Neural progenitor cell (in vitro differentiated cells): ENCODE data around the gene PLG. TPM values are rescaled to one million over a fixed set of nuclear protein-coding genes. Genes with fewer than 3 reads are reported as not detected.

Experiments
- DNase-seq: peaks from one replicate; pipeline ENCODE4 v3.0.0-alpha.2; 2016; ENCODE audit warnings: low spot score
- H2AFZ ChIP-seq: fragments of 200-600 bp; sonication (generic); replicated peaks from 2 replicates; pipeline ENCODE4 v1.6.1; 2016; ENCODE audit warnings: antibody characterized with exemption
- H3F3A ChIP-seq: fragments of 200-600 bp; sonication (generic); 2 replicates; pipeline ENCODE4 v1.6.1; 2016; ENCODE audit warnings: antibody characterized with exemption, low read depth
- H3K27ac ChIP-seq: fragments of 200-600 bp; sonication (generic); 2 replicates; pipeline ENCODE4 v1.5.1; 2016; ENCODE audit warnings: mild to moderate bottlenecking
- H3K27me3 ChIP-seq: fragments of 200-600 bp; sonication (generic); 2 replicates; pipeline ENCODE4 v1.6.1; 2016; ENCODE audit warnings: mild to moderate bottlenecking, moderate library complexity
- H3K36me3 ChIP-seq: fragments of 200-600 bp; sonication (generic); 2 replicates; pipeline ENCODE4 v1.5.1; 2016
- H3K4me1 ChIP-seq: fragments of 200-600 bp; sonication (generic); 2 replicates; pipeline ENCODE4 v1.6.1; 2016; ENCODE audit warnings: mixed run types
- H3K4me2 ChIP-seq: fragments of 200-600 bp; sonication (generic); 2 replicates; pipeline ENCODE4 v1.6.1; 2016
- H3K4me3 ChIP-seq: fragments of 200-600 bp; sonication (generic); 2 replicates; pipeline ENCODE4 v1.5.1; 2016
- H3K79me2 ChIP-seq: fragments of 200-600 bp; sonication (generic); 2 replicates; pipeline ENCODE4 v1.6.1; 2016; ENCODE audit warnings: low read depth
- H3K9ac ChIP-seq: fragments of 200-600 bp; sonication (generic); 2 replicates; pipeline ENCODE4 v1.6.1; 2016
- H3K9me3 ChIP-seq: fragments of 200-600 bp; sonication (generic); 2 replicates; pipeline ENCODE4 v1.5.1; 2016; ENCODE audit warnings: low read depth
- H4K20me1 ChIP-seq: fragments of 200-600 bp; sonication (generic); 2 replicates; pipeline ENCODE4 v1.6.1; 2016; ENCODE audit warnings: low read depth
- H3K27ac Mint-ChIP-seq: 3 replicates; pipeline ENCODE4 v1.8.0; 2021; ENCODE audit warnings: mixed read lengths
- H3K27me3 Mint-ChIP-seq: 2 replicates; pipeline ENCODE4 v1.8.0; 2022; ENCODE audit warnings: low read depth, mild to moderate bottlenecking, inconsistent platforms, moderate library complexity, mixed read lengths; ENCODE audit not compliant: insufficient read depth
- H3K36me3 Mint-ChIP-seq: 3 replicates; pipeline ENCODE4 v1.8.0; 2021; ENCODE audit warnings: mixed read lengths
- H3K4me1 Mint-ChIP-seq: 3 replicates; pipeline ENCODE4 v1.8.0; 2021; ENCODE audit warnings: mixed read lengths
- H3K4me3 Mint-ChIP-seq: 3 replicates; pipeline ENCODE4 v1.8.0; 2021; ENCODE audit warnings: mild to moderate bottlenecking, moderate library complexity, mixed read lengths
- H3K9me3 Mint-ChIP-seq: 3 replicates; pipeline ENCODE4 v1.8.0; 2020; ENCODE audit warnings: mixed read lengths
- EZH2 ChIP-seq: fragments of 200-600 bp; sonication (generic); IDR thresholded peaks from 2 replicates; pipeline ENCODE4 v1.6.1; 2017; ENCODE audit warnings: antibody characterized with exemption, mild to moderate bottlenecking, moderate library complexity
- EZH2phosphoT487 ChIP-seq: fragments of 200-600 bp; sonication (generic); IDR thresholded peaks from 2 replicates; pipeline ENCODE4 v1.6.1; 2017; ENCODE audit warnings: antibody characterized with exemption
- total RNA-seq: library from RNA; depleted of rRNA; stranded (reverse); fragments of >200 nt; gene quantifications from 2 replicates; pipeline ENCODE4 v1.2.3, GENCODE V29; 2015; ENCODE audit warnings: low replicate concordance
- TF ChIP-seq, protein P1 (sequence below): fragments of 200-600 bp; sonication (generic); IDR thresholded peaks from 2 replicates; pipeline ENCODE4 v1.5.1; 2017; ENCODE audit warnings: antibody characterized with exemption, mild to moderate bottlenecking

Gene PLG
- total RNA-seq, 1 donor from 2014 or later: not detected

DNA sequence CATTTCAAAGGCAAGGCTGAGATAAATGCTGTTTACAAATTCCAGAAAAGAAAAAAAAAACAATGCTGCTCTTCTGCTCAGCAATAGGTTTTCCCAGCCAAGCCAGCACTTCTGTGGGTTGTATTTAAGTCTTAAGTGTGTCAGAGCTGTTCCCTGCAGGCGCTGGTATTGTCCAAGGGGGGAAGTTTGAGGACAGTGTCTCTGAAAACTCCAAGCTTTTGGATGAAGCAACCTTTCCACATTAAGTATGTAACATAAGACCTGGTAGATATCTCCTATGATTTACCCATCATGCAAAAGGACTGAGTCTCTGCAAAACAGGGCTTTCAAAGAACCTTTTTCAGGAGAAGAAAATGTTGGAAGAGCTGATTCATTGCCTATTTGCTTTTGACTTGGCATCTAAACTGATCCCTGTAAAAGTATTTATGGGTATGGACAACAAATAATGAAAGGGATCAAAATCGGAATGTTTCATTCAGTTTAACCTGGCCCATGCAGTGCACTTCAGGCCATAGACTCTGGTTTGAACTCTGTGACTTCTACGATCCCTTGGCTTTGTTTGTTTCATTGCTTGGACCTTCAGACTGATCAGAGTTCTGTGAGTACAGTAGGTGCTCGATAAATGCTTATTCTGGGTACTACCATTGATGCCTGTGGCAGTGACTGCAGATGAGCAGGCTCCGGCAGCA is 16.1 kb upstream of the PLG start:
- H3K27ac Mint-ChIP-seq: no peak overlapping the region
- TF ChIP-seq EZH2phosphoT487 (no peak), EZH2 (no peak)
- TF ChIP-seq, protein P1, sequence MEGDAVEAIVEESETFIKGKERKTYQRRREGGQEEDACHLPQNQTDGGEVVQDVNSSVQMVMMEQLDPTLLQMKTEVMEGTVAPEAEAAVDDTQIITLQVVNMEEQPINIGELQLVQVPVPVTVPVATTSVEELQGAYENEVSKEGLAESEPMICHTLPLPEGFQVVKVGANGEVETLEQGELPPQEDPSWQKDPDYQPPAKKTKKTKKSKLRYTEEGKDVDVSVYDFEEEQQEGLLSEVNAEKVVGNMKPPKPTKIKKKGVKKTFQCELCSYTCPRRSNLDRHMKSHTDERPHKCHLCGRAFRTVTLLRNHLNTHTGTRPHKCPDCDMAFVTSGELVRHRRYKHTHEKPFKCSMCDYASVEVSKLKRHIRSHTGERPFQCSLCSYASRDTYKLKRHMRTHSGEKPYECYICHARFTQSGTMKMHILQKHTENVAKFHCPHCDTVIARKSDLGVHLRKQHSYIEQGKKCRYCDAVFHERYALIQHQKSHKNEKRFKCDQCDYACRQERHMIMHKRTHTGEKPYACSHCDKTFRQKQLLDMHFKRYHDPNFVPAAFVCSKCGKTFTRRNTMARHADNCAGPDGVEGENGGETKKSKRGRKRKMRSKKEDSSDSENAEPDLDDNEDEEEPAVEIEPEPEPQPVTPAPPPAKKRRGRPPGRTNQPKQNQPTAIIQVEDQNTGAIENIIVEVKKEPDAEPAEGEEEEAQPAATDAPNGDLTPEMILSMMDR: no peak
- Histone ChIP-seq H3K9me3 (no peaks in the 10 kb centered on the region), H3K4me1 (no peaks in the 10 kb centered on the region), H3K9ac (no peak overlapping the region), H3K4me2 (no peak overlapping the region), H2AFZ (peak overlapping the region; percentile 42), H4K20me1 (no peaks in the 10 kb centered on the region), H3K27me3 (no peaks in the 10 kb centered on the region), H3K4me3 (no peak overlapping the region), H3F3A (no peaks in the 10 kb centered on the region), H3K27ac (no peak overlapping the region), H3K36me3 (no peaks in the 10 kb centered on the region), H3K79me2 (no peaks in the 10 kb centered on the region)
- H3K4me3 Mint-ChIP-seq: no peak overlapping the region
- peaks cover 3% of the 10 kb centered on the region for H3K4me1 Mint-ChIP-seq
- peaks cover 4% of the 10 kb centered on the region for H3K27me3 Mint-ChIP-seq
- no peaks in the 10 kb centered on the region for H3K9me3 Mint-ChIP-seq
- DNase-seq: no peak
- no peaks in the 10 kb centered on the region for H3K36me3 Mint-ChIP-seq

DNA sequence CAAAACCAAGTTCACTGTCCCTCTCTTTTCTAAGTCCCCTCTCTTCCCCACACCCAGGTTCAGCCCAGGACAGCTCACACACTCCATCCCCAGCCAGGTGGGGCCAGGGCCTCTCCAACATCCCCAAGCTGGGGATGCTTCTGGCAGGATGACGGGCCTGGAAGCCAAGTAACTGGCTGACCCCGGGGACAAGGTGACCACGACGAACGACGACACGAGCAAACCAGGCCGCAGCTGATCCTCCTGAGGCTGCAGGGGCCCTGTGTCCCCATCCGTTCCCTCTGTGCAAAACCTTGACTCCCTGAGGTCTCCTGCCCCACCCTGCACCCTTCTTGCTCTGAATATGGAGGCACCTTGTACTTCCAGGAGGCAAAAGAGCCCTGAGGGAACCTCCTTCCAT is 11.6 kb upstream of the PLG start:
- H4K20me1 ChIP-seq: no peaks in the 10 kb centered on the region
- no peaks in the 10 kb centered on the region for H3K4me1 ChIP-seq
- H2AFZ ChIP-seq: no peak overlapping the region
- H3K27ac ChIP-seq: no peak overlapping the region
- H3K4me1 Mint-ChIP-seq: peaks cover 3% of the 10 kb centered on the region
- no peaks in the 10 kb centered on the region for H3K79me2 ChIP-seq
- H3K36me3 ChIP-seq: no peaks in the 10 kb centered on the region
- no peaks in the 10 kb centered on the region for H3K9me3 ChIP-seq
- no peak overlapping the region for H3K27ac Mint-ChIP-seq
- H3K9ac ChIP-seq: no peak overlapping the region
- H3K27me3 Mint-ChIP-seq: peaks cover 4% of the 10 kb centered on the region
- no peaks in the 10 kb centered on the region for H3K27me3 ChIP-seq
- no peaks in the 10 kb centered on the region for H3K36me3 Mint-ChIP-seq
- peaks cover 4% of the 10 kb centered on the region for H3K9me3 Mint-ChIP-seq
- H3K4me2 ChIP-seq: no peak overlapping the region
- no peak overlapping the region for H3K4me3 Mint-ChIP-seq
- DNase-seq: no peak
- TF ChIP-seq EZH2phosphoT487 (no peak), EZH2 (no peak)
- TF ChIP-seq, protein P1: no peak
- H3F3A ChIP-seq: no peaks in the 10 kb centered on the region
- H3K4me3 ChIP-seq: no peak overlapping the region

- H3K79me2 ChIP-seq: no peaks in the 10 kb centered on the region
- DNase-seq: no peak
- no peak overlapping the region for H3K27ac Mint-ChIP-seq
- H3K4me3 Mint-ChIP-seq: no peak overlapping the region
- H3K4me1 Mint-ChIP-seq: no peaks in the 10 kb centered on the region
- no peaks in the 10 kb centered on the region for H3K36me3 Mint-ChIP-seq
- no peaks in the 10 kb centered on the region for H3K27me3 ChIP-seq
- H3K4me2 ChIP-seq: no peak overlapping the region
- H4K20me1 ChIP-seq: no peaks in the 10 kb centered on the region
- H3F3A ChIP-seq: no peaks in the 10 kb centered on the region
- H3K36me3 ChIP-seq: no peaks in the 10 kb centered on the region
- H3K9ac ChIP-seq: no peak overlapping the region
- H3K27ac ChIP-seq: no peak overlapping the region
- TF ChIP-seq, protein P1: no peak
- TF ChIP-seq EZH2 (no peak), EZH2phosphoT487 (no peak)
- no peaks in the 10 kb centered on the region for H3K4me1 ChIP-seq
- H3K9me3 Mint-ChIP-seq: peaks cover 6% of the 10 kb centered on the region
- H3K4me3 ChIP-seq: no peak overlapping the region
- H2AFZ ChIP-seq: no peak overlapping the region
- H3K27me3 Mint-ChIP-seq: no peaks in the 10 kb centered on the region
- H3K9me3 ChIP-seq: no peaks in the 10 kb centered on the region
Observed at GRCh38 chr6:160691617-160692016, 10.4 kb upstream of the PLG start.
